Osteocyte (in vitro differentiated cells): Measurements from ENCODE around the gene ARMH4. TPM values are rescaled to one million over a fixed set of nuclear protein-coding genes. Genes with fewer than 3 reads are reported as not detected.

Experiments used
- DNase-seq: peaks from one replicate; pipeline ENCODE4 v3.0.0; 2021; ENCODE audit warnings: mixed read lengths; ENCODE audit not compliant: unreplicated experiment; ENCODE audit errors: extremely low spot score
- H3K27ac Mint-ChIP-seq: one replicate; pipeline ENCODE4 v1.8.0; 2021; ENCODE audit warnings: mild to moderate bottlenecking, mixed read lengths; ENCODE audit not compliant: unreplicated experiment
- H3K27me3 Mint-ChIP-seq: one replicate; pipeline ENCODE4 v1.8.0; 2021; ENCODE audit warnings: mixed read lengths; ENCODE audit not compliant: unreplicated experiment
- H3K36me3 Mint-ChIP-seq: one replicate; pipeline ENCODE4 v1.8.0; 2021; ENCODE audit warnings: mixed read lengths; ENCODE audit not compliant: unreplicated experiment
- H3K4me1 Mint-ChIP-seq: one replicate; pipeline ENCODE4 v1.8.0; 2021; ENCODE audit warnings: mixed read lengths; ENCODE audit not compliant: unreplicated experiment
- H3K4me3 Mint-ChIP-seq: one replicate; pipeline ENCODE4 v1.8.0; 2021; ENCODE audit warnings: mild to moderate bottlenecking, moderate library complexity, mixed read lengths; ENCODE audit not compliant: unreplicated experiment
- H3K9me3 Mint-ChIP-seq: one replicate; pipeline ENCODE4 v1.8.0; 2021; ENCODE audit warnings: mixed read lengths; ENCODE audit not compliant: unreplicated experiment
- CTCF ChIP-seq: fragments of 200-600 bp; sonication (generic); IDR thresholded peaks from 2 replicates; pipeline ENCODE4 v1.5.0; 2021; ENCODE audit warnings: antibody characterized with exemption, mild to moderate bottlenecking, moderate library complexity
- total RNA-seq: library from RNA; stranded (reverse); gene quantifications from 2 replicates; pipeline ENCODE4 v1.2.1, GENCODE V29; 2021

The ARMH4 gene
- total RNA-seq, 1 donor from 2014 or later, result 13.9 TPM

- DNase-seq, result no peak
- H3K36me3 Mint-ChIP-seq, result no peaks in the 10 kb centered on the region
- H3K4me1 Mint-ChIP-seq, result no peaks in the 10 kb centered on the region
- H3K27ac Mint-ChIP-seq, result no peak overlapping the region
- H3K9me3 Mint-ChIP-seq, result no peaks in the 10 kb centered on the region
- H3K4me3 Mint-ChIP-seq, result no peak overlapping the region
- TF ChIP-seq CTCF, result no peak
- peaks cover under 1% of the 10 kb centered on the region for H3K27me3 Mint-ChIP-seq
Observed at GRCh38 chr14:58068306-58068705, 83.7 kb downstream of the ARMH4 start.

GRCh38 chr14:58066115-58066514 is 85.9 kb downstream of the ARMH4 start:
- no peaks in the 10 kb centered on the region for H3K36me3 Mint-ChIP-seq
- no peak overlapping the region for H3K27ac Mint-ChIP-seq
- H3K9me3 Mint-ChIP-seq, result no peaks in the 10 kb centered on the region
- H3K4me3 Mint-ChIP-seq, result no peak overlapping the region
- H3K4me1 Mint-ChIP-seq, result no peaks in the 10 kb centered on the region
- H3K27me3 Mint-ChIP-seq, result peaks cover 3% of the 10 kb centered on the region
- DNase-seq, result no peak
- no peak for TF ChIP-seq CTCF

- Mint-ChIP-seq H3K27me3 (peaks cover 3% of the 10 kb centered on the region), H3K36me3 (no peaks in the 10 kb centered on the region), H3K4me1 (no peaks in the 10 kb centered on the region), H3K27ac (no peak overlapping the region), H3K9me3 (no peaks in the 10 kb centered on the region), H3K4me3 (no peak overlapping the region)
- DNase-seq, result no peak
- no peak for TF ChIP-seq CTCF
Observed at GRCh38 chr14:58061581-58061980, 90.4 kb downstream of the ARMH4 start.

GRCh38 chr14:58060898-58061297 is 91.1 kb downstream of the ARMH4 start:
- TF ChIP-seq CTCF, result no peak
- no peak overlapping the region for H3K27ac Mint-ChIP-seq
- H3K9me3 Mint-ChIP-seq, result no peaks in the 10 kb centered on the region

GRCh38 chr14:58060077-58060476 is 91.9 kb downstream of the ARMH4 start:
- no peak overlapping the region for H3K27ac Mint-ChIP-seq
- no peaks in the 10 kb centered on the region for H3K9me3 Mint-ChIP-seq
- H3K27me3 Mint-ChIP-seq, result peaks cover 3% of the 10 kb centered on the region
- no peak for TF ChIP-seq CTCF
- H3K4me1 Mint-ChIP-seq, result no peaks in the 10 kb centered on the region
- no peak overlapping the region for H3K4me3 Mint-ChIP-seq
- H3K36me3 Mint-ChIP-seq, result no peaks in the 10 kb centered on the region
- no peak for DNase-seq

More at GRCh38 chr14:58060898-58061297, 91.1 kb downstream of the ARMH4 start:
- Mint-ChIP-seq H3K27me3 (peaks cover 3% of the 10 kb centered on the region), H3K36me3 (no peaks in the 10 kb centered on the region), H3K4me3 (no peak overlapping the region), H3K4me1 (no peaks in the 10 kb centered on the region)
- DNase-seq, result no peak
